Activated naive CD8-positive, alpha-beta T cell treated with anti-CD3 and anti-CD28 coated beads for 36 hours (primary cell): ENCODE measurements around the gene YBX1. TPM values are rescaled to one million over a fixed set of nuclear protein-coding genes. Genes with fewer than 3 reads are reported as not detected.
"Not testable (repeated sequence)": the region's sequence is repeated elsewhere in the genome, so short reads cannot be mapped to it uniquely, and the experiment has no call there.

Experiments
- DNase-seq: peaks from one replicate; pipeline ENCODE4 v3.0.0; 2021
- H3K27ac Mint-ChIP-seq: one replicate; pipeline ENCODE4 v1.8.0; 2022; ENCODE audit warnings: mild to moderate bottlenecking, moderate library complexity, mixed read lengths
- H3K27me3 Mint-ChIP-seq: one replicate; pipeline ENCODE4 v1.8.0; 2022; ENCODE audit warnings: mild to moderate bottlenecking, mixed read lengths
- H3K36me3 Mint-ChIP-seq: one replicate; pipeline ENCODE4 v1.8.0; 2021; ENCODE audit warnings: mild to moderate bottlenecking, mixed read lengths
- H3K4me1 Mint-ChIP-seq: one replicate; pipeline ENCODE4 v1.8.0; 2021; ENCODE audit warnings: mixed read lengths
- H3K4me3 Mint-ChIP-seq: one replicate; pipeline ENCODE4 v1.8.0; 2022; ENCODE audit warnings: mild to moderate bottlenecking, moderate library complexity, mixed read lengths
- H3K9me3 Mint-ChIP-seq: one replicate; pipeline ENCODE4 v1.8.0; 2022; ENCODE audit warnings: mixed read lengths
- total RNA-seq, 2 experiments: library from RNA; stranded (reverse); gene quantifications; one replicate each; pipeline ENCODE4 v1.2.3, GENCODE V29; 2021

YBX1 gene
- total RNA-seq, 2 experiments from 2014 or later, result 1,441 to 1,525 TPM

DNA sequence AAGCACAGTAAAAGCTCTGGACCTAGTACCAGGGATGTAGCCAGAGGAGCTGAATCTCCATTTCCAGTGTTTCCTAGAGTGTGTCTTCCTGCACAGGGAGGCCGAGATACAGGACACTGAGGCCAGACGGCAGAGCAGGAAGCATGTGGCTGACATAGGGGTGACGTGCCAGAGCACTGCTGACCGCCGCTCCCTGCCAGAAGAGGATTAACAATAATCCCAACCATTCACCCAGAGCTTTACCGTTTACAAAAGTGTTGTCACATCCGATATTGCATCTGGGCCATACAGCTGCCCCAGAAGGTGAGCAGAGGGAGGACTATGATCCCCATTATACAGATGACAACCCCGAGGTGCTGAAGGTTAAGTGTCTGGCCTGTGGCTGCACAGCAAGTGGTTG lies 63.6 kb downstream of the YBX1 start:
- Mint-ChIP-seq H3K27me3 (no peaks in the 10 kb centered on the region), H3K4me1 (no peaks in the 10 kb centered on the region), H3K9me3 (no peaks in the 10 kb centered on the region), H3K4me3 (no peak overlapping the region), H3K36me3 (peaks cover 7% of the 10 kb centered on the region), H3K27ac (no peak overlapping the region)
- DNase-seq, result no peak

GRCh38 chr1:42746436-42747105 lies 64.4 kb downstream of the YBX1 start:
- Mint-ChIP-seq H3K4me3 (no peak overlapping the region), H3K36me3 (peaks cover 8% of the 10 kb centered on the region), H3K4me1 (peaks cover under 1% of the 10 kb centered on the region), H3K27ac (no peak overlapping the region), H3K27me3 (no peaks in the 10 kb centered on the region), H3K9me3 (peaks cover under 1% of the 10 kb centered on the region)
- no peak for DNase-seq

GRCh38 chr1:42747125-42747524 lies 64.9 kb downstream of the YBX1 start:
- Mint-ChIP-seq H3K27ac (no peak overlapping the region), H3K27me3 (no peaks in the 10 kb centered on the region), H3K36me3 (peaks cover 14% of the 10 kb centered on the region)

DNA sequence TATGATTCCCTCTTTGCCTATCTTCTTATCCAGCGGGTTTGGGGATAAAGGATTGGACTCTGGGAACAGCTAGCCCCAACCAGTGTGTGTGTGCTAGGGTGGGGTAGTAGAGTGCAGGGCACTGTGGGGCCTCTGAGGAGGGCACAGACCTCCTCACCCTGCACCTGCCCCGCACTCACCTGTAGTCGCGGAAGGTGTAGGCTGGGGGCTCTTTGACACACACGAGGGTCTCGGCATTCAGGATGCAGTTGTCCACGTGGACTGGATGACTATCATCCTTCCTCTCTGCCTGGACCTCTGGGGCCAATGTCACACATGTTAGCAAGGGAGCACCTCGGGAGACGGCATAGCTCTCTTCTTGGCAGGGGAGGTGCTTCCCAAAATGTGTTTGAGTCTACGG lies 65.8 kb downstream of the YBX1 start:
- peaks cover 1% of the 10 kb centered on the region for H3K4me1 Mint-ChIP-seq
- peak overlapping the region; percentile 17 for H3K27ac Mint-ChIP-seq
- H3K27me3 Mint-ChIP-seq, result no peaks in the 10 kb centered on the region
- H3K36me3 Mint-ChIP-seq, result peaks cover 21% of the 10 kb centered on the region
- no peak overlapping the region for H3K4me3 Mint-ChIP-seq
- H3K9me3 Mint-ChIP-seq, result peaks cover 5% of the 10 kb centered on the region
- DNase-seq, result no peak

More at GRCh38 chr1:42747125-42747524, 64.9 kb downstream of the YBX1 start:
- H3K4me1 Mint-ChIP-seq, result peaks cover 1% of the 10 kb centered on the region
- peaks cover 5% of the 10 kb centered on the region for H3K9me3 Mint-ChIP-seq
- H3K4me3 Mint-ChIP-seq, result no peak overlapping the region
- DNase-seq, result peak; percentile 36

DNA sequence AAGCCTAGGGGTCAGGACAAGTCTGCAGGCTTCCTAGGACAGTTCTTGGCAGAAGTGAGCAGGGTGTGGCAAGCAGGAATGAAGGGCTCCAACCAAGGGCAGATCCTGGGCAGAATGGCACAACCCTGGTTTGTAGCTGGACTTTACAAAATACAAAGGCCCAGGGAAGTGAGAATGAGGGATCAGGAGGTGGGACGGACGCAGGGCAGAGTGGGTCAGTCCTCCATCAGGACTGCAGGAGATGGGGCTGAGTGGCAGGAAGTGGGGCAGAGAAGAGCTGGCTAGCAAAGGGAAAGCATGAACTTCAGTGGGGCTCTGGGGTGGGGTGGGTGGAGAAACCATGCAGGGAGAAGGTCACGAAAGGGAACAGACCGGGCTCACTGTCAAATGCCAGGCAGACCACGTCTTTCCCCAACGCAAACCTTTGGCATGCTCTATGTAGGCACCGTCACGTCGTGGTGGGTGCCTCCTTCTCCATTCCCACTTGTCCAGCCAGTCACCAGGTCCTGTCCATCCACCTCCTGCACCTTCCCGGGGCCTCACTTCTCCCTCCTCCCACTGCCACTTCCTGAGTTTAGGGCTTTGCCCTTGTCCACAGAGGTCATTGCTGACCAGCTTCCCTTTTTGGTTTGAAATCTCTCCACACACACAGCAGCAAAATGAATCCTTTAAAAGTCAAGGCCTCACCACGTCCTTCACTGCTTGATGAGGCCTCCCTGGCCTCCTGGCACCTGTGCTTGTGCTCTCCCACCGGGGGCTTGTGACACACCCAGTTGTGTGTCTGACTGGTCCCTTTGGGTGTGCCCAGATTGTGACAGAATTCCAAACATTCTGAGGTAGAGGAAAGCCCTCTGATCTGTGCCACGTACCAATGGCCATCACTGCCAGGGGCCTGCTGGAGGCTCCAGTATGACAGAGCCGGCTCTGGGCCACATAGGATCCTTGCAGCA lies 66.5 kb downstream of the YBX1 start:
- Mint-ChIP-seq H3K36me3 (peaks cover 21% of the 10 kb centered on the region), H3K4me3 (no peak overlapping the region), H3K9me3 (peaks cover 5% of the 10 kb centered on the region), H3K4me1 (peaks cover 1% of the 10 kb centered on the region), H3K27ac (no peak overlapping the region), H3K27me3 (no peaks in the 10 kb centered on the region)
- no peak for DNase-seq

DNA sequence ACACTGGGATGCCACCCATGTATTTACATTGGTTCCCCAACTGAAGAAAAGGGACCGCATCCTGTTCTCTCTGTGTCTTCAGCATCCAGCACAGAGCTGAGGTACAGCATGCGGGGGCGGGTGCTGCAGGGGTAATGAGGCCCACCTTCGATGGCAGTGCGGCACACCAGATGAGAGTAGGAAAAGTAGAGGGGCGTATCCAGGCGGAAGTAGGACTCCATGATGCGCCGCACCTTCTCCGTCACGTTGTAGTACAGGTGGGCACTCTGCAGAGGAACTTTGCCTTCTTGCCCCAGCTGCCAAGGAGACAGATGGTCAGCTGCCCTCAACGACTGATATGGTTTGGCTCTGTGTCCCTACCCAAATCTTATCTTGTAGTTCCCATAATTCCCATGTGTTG lies 67.8 kb downstream of the YBX1 start:
- no peak overlapping the region for H3K4me3 Mint-ChIP-seq
- no peak overlapping the region for H3K27ac Mint-ChIP-seq
- DNase-seq, result no peak
- H3K9me3 Mint-ChIP-seq, result peaks cover 5% of the 10 kb centered on the region
- peaks cover 26% of the 10 kb centered on the region for H3K36me3 Mint-ChIP-seq
- no peaks in the 10 kb centered on the region for H3K27me3 Mint-ChIP-seq
- H3K4me1 Mint-ChIP-seq, result peaks cover 1% of the 10 kb centered on the region

GRCh38 chr1:42751511-42752070 lies 69.4 kb downstream of the YBX1 start:
- DNase-seq, H3K9me3 Mint-ChIP-seq, H3K27ac Mint-ChIP-seq, H3K27me3 Mint-ChIP-seq, H3K4me3 Mint-ChIP-seq, H3K4me1 Mint-ChIP-seq: not testable (repeated sequence)
- H3K36me3 Mint-ChIP-seq, result peaks cover 28% of the 10 kb centered on the region

- Mint-ChIP-seq H3K9me3 (peaks cover 5% of the 10 kb centered on the region), H3K36me3 (peaks cover 32% of the 10 kb centered on the region), H3K27ac (no peak overlapping the region), H3K4me3 (no peak overlapping the region), H3K4me1 (peaks cover 1% of the 10 kb centered on the region), H3K27me3 (no peaks in the 10 kb centered on the region)
- no peak for DNase-seq
These were observed 70.1 kb downstream of the YBX1 start for GRCh38 chr1:42752284-42752683.

DNA sequence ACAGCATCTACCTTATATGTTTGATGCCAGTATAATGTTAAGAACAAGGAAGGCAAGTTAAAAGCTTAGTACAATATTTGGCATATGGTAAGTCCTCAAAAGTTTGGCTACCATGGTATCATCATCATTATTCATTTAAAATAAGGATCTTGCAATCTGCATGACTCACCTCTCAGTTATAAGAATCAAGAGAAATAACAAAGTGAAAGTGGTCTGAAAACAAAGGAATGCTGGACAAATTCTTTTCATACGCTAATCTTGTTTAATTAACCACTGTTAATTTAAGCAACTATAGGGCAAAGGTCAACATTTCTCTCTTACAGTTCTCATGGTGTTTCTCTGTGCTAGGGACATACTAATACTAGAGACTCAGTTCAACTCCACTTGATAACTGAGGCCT lies 70.9 kb downstream of the YBX1 start:
- Mint-ChIP-seq H3K27me3 (no peaks in the 10 kb centered on the region), H3K27ac (no peak overlapping the region), H3K36me3 (peaks cover 37% of the 10 kb centered on the region), H3K9me3 (peaks cover 5% of the 10 kb centered on the region), H3K4me3 (no peak overlapping the region), H3K4me1 (peaks cover 1% of the 10 kb centered on the region)
- DNase-seq, result no peak

Other genes with a start within 250 kb of the YBX1 start
- under 1 TPM; 0.47 to 0.90 TPM for gene ZMYND12, start 226.4 kb upstream of the YBX1 start, total RNA-seq
- gene PPCS, start 225.9 kb upstream of the YBX1 start, total RNA-seq, result 10 to 100 TPM; 45.9 to 47.5 TPM
- 1 to 10 TPM in 1 of 2 experiments, under 1 TPM in 1; 0.72 to 1.0 TPM for gene CCDC30, start 219.1 kb upstream of the YBX1 start, total RNA-seq
- 100 to 1,000 TPM; 127 to 133 TPM for gene PPIH, start 24.0 kb upstream of the YBX1 start, total RNA-seq
- not detected for gene CLDN19, start 57.8 kb downstream of the YBX1 start, total RNA-seq
- 10 to 100 TPM; 24.1 to 27.8 TPM for gene P3H1, start 84.6 kb downstream of the YBX1 start, total RNA-seq
- 1 to 10 TPM; 6.9 to 7.2 TPM for gene C1orf50, start 84.8 kb downstream of the YBX1 start, total RNA-seq
- under 1 TPM; 0.06 to 0.32 TPM for gene TMEM269, start 102.6 kb downstream of the YBX1 start, total RNA-seq
- 1 to 10 TPM; 3.1 to 3.2 TPM for gene ERMAP, start 134.7 kb downstream of the YBX1 start, total RNA-seq
- 10 to 100 TPM; 11.8 to 13.7 TPM for gene SVBP, start 135.0 kb downstream of the YBX1 start, total RNA-seq
- gene ZNF691, start 164.2 kb downstream of the YBX1 start, total RNA-seq, result 10 to 100 TPM in 1 of 2 experiments, 1 to 10 TPM in 1; 8.7 to 10.0 TPM